Measurements from ENCODE around the gene RGL4.

DNA sequence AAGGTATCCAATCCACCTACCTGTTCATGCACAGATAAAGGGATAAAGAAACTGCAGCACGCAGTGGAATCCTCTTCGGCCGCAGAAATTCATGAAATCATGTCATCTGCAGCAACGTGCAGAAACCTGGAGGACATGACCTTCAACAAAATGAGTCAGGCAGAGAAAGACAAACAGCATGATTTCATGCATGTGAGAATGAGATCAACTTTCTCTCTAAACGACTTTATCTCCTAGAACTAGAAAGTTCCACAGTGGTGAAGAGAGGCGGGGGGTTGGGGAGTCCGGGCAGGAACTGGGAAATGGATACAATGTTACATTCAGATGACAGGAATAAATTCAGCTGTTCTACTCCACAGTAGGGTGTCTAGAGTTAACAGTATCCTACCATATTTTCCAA lies 9.9 kb downstream of the RGL4 start:
- TF ChIP-seq, protein P1, sequence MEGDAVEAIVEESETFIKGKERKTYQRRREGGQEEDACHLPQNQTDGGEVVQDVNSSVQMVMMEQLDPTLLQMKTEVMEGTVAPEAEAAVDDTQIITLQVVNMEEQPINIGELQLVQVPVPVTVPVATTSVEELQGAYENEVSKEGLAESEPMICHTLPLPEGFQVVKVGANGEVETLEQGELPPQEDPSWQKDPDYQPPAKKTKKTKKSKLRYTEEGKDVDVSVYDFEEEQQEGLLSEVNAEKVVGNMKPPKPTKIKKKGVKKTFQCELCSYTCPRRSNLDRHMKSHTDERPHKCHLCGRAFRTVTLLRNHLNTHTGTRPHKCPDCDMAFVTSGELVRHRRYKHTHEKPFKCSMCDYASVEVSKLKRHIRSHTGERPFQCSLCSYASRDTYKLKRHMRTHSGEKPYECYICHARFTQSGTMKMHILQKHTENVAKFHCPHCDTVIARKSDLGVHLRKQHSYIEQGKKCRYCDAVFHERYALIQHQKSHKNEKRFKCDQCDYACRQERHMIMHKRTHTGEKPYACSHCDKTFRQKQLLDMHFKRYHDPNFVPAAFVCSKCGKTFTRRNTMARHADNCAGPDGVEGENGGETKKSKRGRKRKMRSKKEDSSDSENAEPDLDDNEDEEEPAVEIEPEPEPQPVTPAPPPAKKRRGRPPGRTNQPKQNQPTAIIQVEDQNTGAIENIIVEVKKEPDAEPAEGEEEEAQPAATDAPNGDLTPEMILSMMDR (IDR thresholded peaks at IDR 0.05): no peak
- no peak for TF ChIP-seq ZFX (IDR thresholded peaks at IDR 0.05; ENCODE audit: borderline replicate concordance)
